HEK293T (cell line): Measurements from ENCODE around the gene NIFK.

Experiments used
- BHLHE40 ChIP-seq: fragments of 450-650 bp; IDR thresholded peaks from 2 replicates; pipeline ENCODE4 v1.6.1; 2016; ENCODE audit warnings: mild to moderate bottlenecking, moderate library complexity, borderline replicate concordance
- CTBP1 ChIP-seq: fragments of 450-650 bp; IDR thresholded peaks from 2 replicates; pipeline ENCODE4 v1.6.1; 2016; ENCODE audit warnings: borderline replicate concordance
- ELF4 ChIP-seq: fragments of 450-650 bp; IDR thresholded peaks from 2 replicates; pipeline ENCODE4 v1.6.1; 2017; ENCODE audit warnings: antibody characterized with exemption
- FOXA1 ChIP-seq: fragments of 450-650 bp; IDR thresholded peaks from 2 replicates; pipeline ENCODE4 v1.6.1; 2016; ENCODE audit warnings: mild to moderate bottlenecking
- FOXK2 ChIP-seq: fragments of 450-650 bp; IDR thresholded peaks from 2 replicates; pipeline ENCODE4 v1.6.1; 2016; ENCODE audit warnings: mild to moderate bottlenecking
- FOXM1 ChIP-seq: fragments of 450-650 bp; IDR thresholded peaks from 2 replicates; pipeline ENCODE4 v1.6.1; 2017; ENCODE audit warnings: mild to moderate bottlenecking, borderline replicate concordance
- HDGF ChIP-seq: fragments of 450-650 bp; IDR thresholded peaks from 2 replicates; pipeline ENCODE4 v1.6.1; 2017; ENCODE audit warnings: antibody characterized with exemption, borderline replicate concordance
- L3MBTL2 ChIP-seq: fragments of 450-650 bp; conservative IDR thresholded peaks from 2 replicates; pipeline ENCODE4 v1.6.1; 2016; ENCODE audit warnings: mild to moderate bottlenecking
- LEF1 ChIP-seq: fragments of 450-650 bp; IDR thresholded peaks from 2 replicates; pipeline ENCODE4 v1.6.1; 2017; ENCODE audit warnings: mild to moderate bottlenecking, borderline replicate concordance
- NFRKB ChIP-seq: fragments of 450-650 bp; IDR thresholded peaks from 2 replicates; pipeline ENCODE4 v1.6.1; 2016; ENCODE audit warnings: mild to moderate bottlenecking, moderate library complexity
- SP1 ChIP-seq: fragments of 450-650 bp; IDR thresholded peaks from 2 replicates; pipeline ENCODE4 v1.6.1; 2017
- SUZ12 ChIP-seq: fragments of 450-650 bp; IDR thresholded peaks from 2 replicates; pipeline ENCODE4 v1.6.1; 2016; ENCODE audit warnings: mild to moderate bottlenecking
- TARDBP ChIP-seq: fragments of 450-650 bp; IDR thresholded peaks from 2 replicates; pipeline ENCODE4 v1.6.1; 2016
- ZNF384 ChIP-seq: fragments of 450-650 bp; IDR thresholded peaks from 2 replicates; pipeline ENCODE4 v1.6.1; 2016

DNA sequence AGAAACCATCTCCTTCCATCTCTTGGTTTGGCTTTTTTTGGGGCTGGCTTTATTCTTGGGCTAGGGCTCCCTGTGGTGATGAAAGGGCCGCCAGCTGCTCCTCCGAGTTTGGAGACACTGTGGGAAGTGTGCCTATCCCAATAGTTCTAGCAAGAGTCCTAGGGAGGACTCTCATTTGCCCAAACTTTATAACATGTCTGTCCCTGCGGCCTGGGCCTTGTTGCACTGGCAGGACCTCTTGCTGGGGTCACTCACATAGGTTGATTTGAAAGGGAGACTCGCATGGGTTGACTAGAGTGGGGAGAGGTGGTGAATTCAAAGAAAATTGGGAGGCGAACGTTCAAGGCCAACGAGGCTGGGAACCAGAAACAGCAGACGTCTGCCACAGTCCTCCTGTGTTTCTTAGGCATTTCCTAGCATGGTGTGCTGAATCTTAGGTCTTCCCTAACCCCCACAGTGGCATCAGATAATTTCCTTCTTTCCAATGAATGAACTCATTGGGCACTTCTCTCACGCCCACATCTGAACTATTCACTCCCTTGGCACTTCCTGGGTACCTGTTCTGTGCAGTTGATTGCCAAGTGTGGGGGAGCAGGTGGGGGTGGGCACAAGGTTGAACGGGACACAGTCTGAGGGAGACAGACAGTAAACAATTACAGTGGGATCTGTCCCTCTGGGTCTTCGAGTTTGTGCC lies 26.8 kb downstream of the NIFK start:
- TF ChIP-seq SP1 (no peak), SUZ12 (no peak), ELF4 (no peak), BHLHE40 (no peak), LEF1 (no peak), TARDBP (no peak), CTBP1 (no peak), HDGF (no peak), ZNF384 (no peak), FOXK2 (no peak), FOXM1 (no peak), NFRKB (no peak), L3MBTL2 (no peak), FOXA1 (no peak)
